ENCODE measurements around the gene KRTAP10-3. TPM values are rescaled to one million over a fixed set of nuclear protein-coding genes. Genes with fewer than 3 reads are reported as not detected.

KRTAP10-3 gene
- total RNA-seq, 1 experiment from 2014 or later = not detected

- H3K27ac ChIP-seq (ENCODE audit: low read depth, low read length) = no peak overlapping the region
- H3K9me3 ChIP-seq (ENCODE audit: control insufficient read depth in 1 of 2, insufficient read depth in 1 of 2, low read depth in 1 of 2, low read length in 2 of 2) = peaks cover under 1 to 11% of the 10 kb centered on the region in 2 experiments; a peak in 3 of 4 replicates
- H4K20me1 ChIP-seq (ENCODE audit: insufficient read depth) = no peaks in the 10 kb centered on the region
- ATAC-seq (no peak), DNase-seq (ENCODE audit: low read depth, low spot score) (no peak)
- TF ChIP-seq CEBPB (IDR thresholded peaks at IDR 0.05; ENCODE audit: low read depth) (no peak), EGR1 (IDR thresholded peaks at IDR 0.05; ENCODE audit: low read depth) (no peak), SRF (IDR thresholded peaks at IDR 0.05; ENCODE audit: low read depth) (no peak), SIN3A (IDR thresholded peaks at IDR 0.05; ENCODE audit: low read depth) (no peak), POLR2AphosphoS5 (IDR thresholded peaks at IDR 0.05; ENCODE audit: low read depth, low read length) (no peak), FOSL1 (IDR thresholded peaks at IDR 0.05; ENCODE audit: low read depth) (no peak), EZH2phosphoT487 (IDR thresholded peaks at IDR 0.05; ENCODE audit: borderline replicate concordance) (no peak), JUND (IDR thresholded peaks at IDR 0.05) (no peak), ZNF274 (IDR thresholded peaks at IDR 0.05; ENCODE audit: low read depth, low read length) (no peak), RAD21 (IDR thresholded peaks at IDR 0.05; ENCODE audit: low read depth) (no peak), ZBTB33 (IDR thresholded peaks at IDR 0.05; ENCODE audit: extremely low read depth, insufficient replicate concordance, low read length) (no peak), POLR2A (IDR thresholded peaks at IDR 0.05; ENCODE audit: borderline replicate concordance, extremely low read depth, insufficient read depth, insufficient read length) (no peak), EZH2 (IDR thresholded peaks at IDR 0.05) (no peak), REST (IDR thresholded peaks at IDR 0.05; ENCODE audit: low read depth) (no peak), SP1 (IDR thresholded peaks at IDR 0.05; ENCODE audit: low read depth) (no peak), TCF7L2 (IDR thresholded peaks at IDR 0.05; ENCODE audit: borderline replicate concordance, extremely low read depth, insufficient read depth, insufficient read length) (no peak)
- TF ChIP-seq, protein P1, sequence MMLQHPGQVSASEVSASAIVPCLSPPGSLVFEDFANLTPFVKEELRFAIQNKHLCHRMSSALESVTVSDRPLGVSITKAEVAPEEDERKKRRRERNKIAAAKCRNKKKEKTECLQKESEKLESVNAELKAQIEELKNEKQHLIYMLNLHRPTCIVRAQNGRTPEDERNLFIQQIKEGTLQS (IDR thresholded peaks at IDR 0.05) = no peak
- H3K9me2 ChIP-seq (ENCODE audit: insufficient read depth) = no peaks in the 10 kb centered on the region
- no peak overlapping the region for H3K4me2 ChIP-seq (ENCODE audit: low read length)
- intact Hi-C loops (cut with micrococcal nuclease) = no loop called here
- no peaks in the 10 kb centered on the region for H3K4me1 ChIP-seq (ENCODE audit: control insufficient read depth in 1 of 2, insufficient read depth in 2 of 2, low read length in 2 of 2)
- H3K4me3 ChIP-seq (replicated peaks in 1 of 2; ENCODE audit: low read depth in 1 of 2, low read length in 2 of 2) = no peak overlapping the region
- H3K9ac ChIP-seq (ENCODE audit: low read length) = no peak overlapping the region
- H3K36me3 ChIP-seq (ENCODE audit: control insufficient read depth in 1 of 2, insufficient read depth in 2 of 2, low read length in 2 of 2) = no peaks in the 10 kb centered on the region
- ChIA-PET RAD21 (ENCODE audit: low non-redundant PET in 1 of 2, low total read pairs in 2 of 2, uncharacterized antibody in 2 of 2, unreplicated experiment in 2 of 2) (no interaction called here), POLR2A (no interaction called here), CTCF (no interaction called here)
- no TSS peak for BruUV-seq (replicated peaks)
- no peak overlapping the region for H2AFZ ChIP-seq (ENCODE audit: low read depth, low read length, poor library complexity, severe bottlenecking)
- H3K27me3 ChIP-seq (ENCODE audit: insufficient read depth, low read length) = no peaks in the 10 kb centered on the region
- H3K79me2 ChIP-seq (ENCODE audit: insufficient read depth, low read length) = no peaks in the 10 kb centered on the region
These were observed 20.4 kb downstream of the KRTAP10-3 start for GRCh38 chr21:44537930-44538911.
